CD14-positive monocyte (primary cell): ENCODE measurements around the gene WWOX. TPM values are rescaled to one million over a fixed set of nuclear protein-coding genes. Genes with fewer than 3 reads are reported as not detected.

Experiments
- DNase-seq, 3 donors: peaks; one replicate each; pipeline ENCODE4 v3.0.0-alpha.2; 2011 to 2022
- H2AFZ ChIP-seq: 2 replicates; pipeline ENCODE4 v1.6.0; 2012; ENCODE audit warnings: mild to moderate bottlenecking, low read depth, low read length, inconsistent platforms; ENCODE audit not compliant: insufficient read depth, poor library complexity, severe bottlenecking
- H3K27ac ChIP-seq, 2 donors: 1 replicate in 1 of 2; 2 replicates in 1 of 2; pipeline ENCODE4 v1.5.1; 2012 to 2013; ENCODE audit warnings: low read length in 2 of 2, control low read depth in 1 of 2, inconsistent platforms in 1 of 2, low read depth in 1 of 2, mild to moderate bottlenecking in 1 of 2
- H3K27me3 ChIP-seq, 2 donors: one replicate each; pipeline versions ENCODE4 v1.6.0 to v1.6.1; 2011 to 2013; ENCODE audit warnings: low read length in 2 of 2; ENCODE audit not compliant: control insufficient read depth in 2 of 2, insufficient read depth in 2 of 2
- H3K36me3 ChIP-seq, 2 donors: replicated peaks in 1 of 2; 1 replicate in 1 of 2; 2 replicates in 1 of 2; pipeline versions ENCODE4 v1.5.1 to v1.6.1; 2012 to 2013; ENCODE audit warnings: low read length in 2 of 2, control low read depth in 1 of 2, inconsistent platforms in 1 of 2, mild to moderate bottlenecking in 1 of 2; ENCODE audit not compliant: insufficient read depth in 2 of 2, control insufficient read depth in 1 of 2
- H3K4me1 ChIP-seq, 2 donors: 1 replicate in 1 of 2; 2 replicates in 1 of 2; pipeline versions ENCODE4 v1.5.1 to v1.6.1; 2012 to 2013; ENCODE audit warnings: low read length in 2 of 2, control low read depth in 1 of 2, inconsistent platforms in 1 of 2, mild to moderate bottlenecking in 1 of 2, moderate library complexity in 1 of 2; ENCODE audit not compliant: insufficient read depth in 2 of 2, control insufficient read depth in 1 of 2
- H3K4me2 ChIP-seq: replicated peaks from 2 replicates; pipeline ENCODE3; 2012; ENCODE audit warnings: low read length, moderate library complexity, mild to moderate bottlenecking; ENCODE audit not compliant: poor library complexity, severe bottlenecking; ENCODE audit errors: extremely low read depth
- H3K4me3 ChIP-seq, 3 experiments: fragments of 200-600 bp in 1 of 3; sonication (generic) in 1 of 3; replicated peaks in 1 of 3; 1 replicate in 2 of 3; 2 replicates in 1 of 3; pipeline ENCODE4 v1.5.1; 2011 to 2013; ENCODE audit warnings: low read length in 3 of 3, mild to moderate bottlenecking in 3 of 3, control low read depth in 2 of 3, low read depth in 2 of 3, inconsistent platforms in 1 of 3, moderate library complexity in 1 of 3
- H3K79me2 ChIP-seq: 2 replicates; pipeline ENCODE4 v1.6.0; 2012; ENCODE audit warnings: mild to moderate bottlenecking, control low read depth, inconsistent platforms, low read length, moderate library complexity; ENCODE audit not compliant: insufficient read depth
- H3K9ac ChIP-seq: 2 replicates; pipeline ENCODE4 v1.6.0; 2017; ENCODE audit warnings: low read length, mild to moderate bottlenecking; ENCODE audit not compliant: insufficient read depth, poor library complexity, severe bottlenecking
- H3K9me3 ChIP-seq, 2 donors: replicated peaks in 1 of 2; 1 replicate in 1 of 2; 2 replicates in 1 of 2; pipeline versions ENCODE4 v1.5.1 to v1.6.1; 2012 to 2013; ENCODE audit warnings: low read length in 2 of 2, control low read depth in 1 of 2; ENCODE audit not compliant: control insufficient read depth in 1 of 2, insufficient read depth in 1 of 2
- H4K20me1 ChIP-seq: 2 replicates; pipeline ENCODE4 v1.6.0; 2012; ENCODE audit warnings: mild to moderate bottlenecking, low read length, control low read depth, moderate library complexity; ENCODE audit not compliant: insufficient read depth
- H3K27ac Mint-ChIP-seq, 7 donors: one replicate each; pipeline ENCODE4 v1.8.0; 2020; ENCODE audit warnings: mild to moderate bottlenecking in 7 of 7, mixed read lengths in 7 of 7, moderate library complexity in 6 of 7, inconsistent platforms in 2 of 7
- H3K27me3 Mint-ChIP-seq, 3 donors: one replicate each; pipeline ENCODE4 v1.8.0; 2021 to 2022; ENCODE audit warnings: low read depth in 3 of 3, mild to moderate bottlenecking in 3 of 3, mixed read lengths in 3 of 3, moderate library complexity in 3 of 3, inconsistent platforms in 1 of 3
- H3K36me3 Mint-ChIP-seq, 2 donors: one replicate each; pipeline ENCODE4 v1.8.0; 2020; ENCODE audit warnings: mixed read lengths in 2 of 2, inconsistent platforms in 1 of 2, mild to moderate bottlenecking in 1 of 2
- H3K4me1 Mint-ChIP-seq: one replicate; pipeline ENCODE4 v1.8.0; 2020; ENCODE audit warnings: mild to moderate bottlenecking, mixed read lengths
- H3K4me3 Mint-ChIP-seq, 2 donors: one replicate each; pipeline ENCODE4 v1.8.0; 2020; ENCODE audit warnings: mild to moderate bottlenecking in 2 of 2, mixed read lengths in 2 of 2, moderate library complexity in 1 of 2
- H3K9me3 Mint-ChIP-seq, 7 donors: one replicate each; pipeline ENCODE4 v1.8.0; 2020 to 2022; ENCODE audit warnings: mixed read lengths in 7 of 7, mild to moderate bottlenecking in 6 of 7, moderate library complexity in 6 of 7, inconsistent platforms in 2 of 7
- WGBS: methylation state at CpG from one replicate; pipeline ENCODE4 v1.1.5; 2013; ENCODE audit warnings: missing lambda C conversion rate; ENCODE audit not compliant: insufficient coverage; 5-methylcytosine and 5-hydroxymethylcytosine counted together
- intact Hi-C, 2 donors: fragments of 100-400 bp; cut with micrococcal nuclease; formaldehyde crosslinking; loops; one replicate each; pipeline versions ENCODE4 v1.15.0 to v1.15.1; 2023
- polyA plus RNA-seq, 3 donors: library from polyadenylated mRNA; depleted of rRNA in 1 of 3; unstranded in 2 of 3; stranded (reverse) in 1 of 3; fragments of 300-500 nt in 2 of 3; fragments of >200 nt in 1 of 3; fragmentation: Illumina TruSeq in 2 of 3; gene quantifications; 1 replicate in 2 of 3; 2 replicates in 1 of 3; pipeline ENCODE4 v1.2.3, GENCODE V29; 2012 to 2021
- TF ChIP-seq, protein P1 (sequence below): fragments of 200-600 bp; IDR thresholded peaks from one replicate; pipeline ENCODE4 v1.8.0; 2022; ENCODE audit warnings: antibody characterized with exemption, mild to moderate bottlenecking

The WWOX gene
- polyA plus RNA-seq, 3 donors = 4.0 to 7.0 (median 6.3) TPM

DNA sequence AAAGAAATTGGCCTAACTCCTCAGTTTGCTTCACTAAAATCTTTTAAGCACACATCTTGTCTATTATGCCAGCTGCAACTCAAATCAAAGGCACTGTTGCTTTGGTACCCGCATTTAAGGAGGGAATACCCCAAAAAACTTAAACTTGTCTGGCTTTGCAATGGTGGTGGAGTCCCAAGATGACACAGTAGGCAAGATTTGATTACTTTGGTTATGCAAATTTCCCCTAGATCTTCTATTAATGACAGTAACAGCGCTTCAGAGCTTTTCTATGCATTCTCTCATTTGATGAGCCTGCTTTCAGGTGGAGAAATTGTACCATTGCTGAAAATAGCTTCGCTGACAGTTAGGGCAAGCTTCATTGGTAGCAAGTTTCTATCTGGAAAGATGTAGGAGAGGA is 27.2 kb downstream of the WWOX start:
- H3K4me1 ChIP-seq = no peaks in the 10 kb centered on the region
- peaks cover 3% of the 10 kb centered on the region for H3K4me1 Mint-ChIP-seq
- no peak overlapping the region for H3K9ac ChIP-seq
- peaks cover 0 to 2% (median 0%) of the 10 kb centered on the region in 3 donors for H3K27me3 Mint-ChIP-seq
- H3K4me3 Mint-ChIP-seq = no peak overlapping the region
- H3K27ac ChIP-seq = no peak overlapping the region
- H3K9me3 ChIP-seq = no peaks in the 10 kb centered on the region
- H3K36me3 Mint-ChIP-seq = peaks cover 0 to 6% of the 10 kb centered on the region in 2 donors
- intact Hi-C loops = loop anchor here in 1 of 2 donors (5.0 kb wide), 1 partner anchor 111 kb away; no protein-coding TSS in a partner anchor
- H3K27me3 ChIP-seq = no peaks in the 10 kb centered on the region
- TF ChIP-seq, protein P1, sequence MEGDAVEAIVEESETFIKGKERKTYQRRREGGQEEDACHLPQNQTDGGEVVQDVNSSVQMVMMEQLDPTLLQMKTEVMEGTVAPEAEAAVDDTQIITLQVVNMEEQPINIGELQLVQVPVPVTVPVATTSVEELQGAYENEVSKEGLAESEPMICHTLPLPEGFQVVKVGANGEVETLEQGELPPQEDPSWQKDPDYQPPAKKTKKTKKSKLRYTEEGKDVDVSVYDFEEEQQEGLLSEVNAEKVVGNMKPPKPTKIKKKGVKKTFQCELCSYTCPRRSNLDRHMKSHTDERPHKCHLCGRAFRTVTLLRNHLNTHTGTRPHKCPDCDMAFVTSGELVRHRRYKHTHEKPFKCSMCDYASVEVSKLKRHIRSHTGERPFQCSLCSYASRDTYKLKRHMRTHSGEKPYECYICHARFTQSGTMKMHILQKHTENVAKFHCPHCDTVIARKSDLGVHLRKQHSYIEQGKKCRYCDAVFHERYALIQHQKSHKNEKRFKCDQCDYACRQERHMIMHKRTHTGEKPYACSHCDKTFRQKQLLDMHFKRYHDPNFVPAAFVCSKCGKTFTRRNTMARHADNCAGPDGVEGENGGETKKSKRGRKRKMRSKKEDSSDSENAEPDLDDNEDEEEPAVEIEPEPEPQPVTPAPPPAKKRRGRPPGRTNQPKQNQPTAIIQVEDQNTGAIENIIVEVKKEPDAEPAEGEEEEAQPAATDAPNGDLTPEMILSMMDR = no peak
- no peak overlapping the region for H3K4me3 ChIP-seq
- no peak overlapping the region for H3K4me2 ChIP-seq
- no peak overlapping the region for H3K27ac Mint-ChIP-seq
- no peak overlapping the region for H2AFZ ChIP-seq
- H3K36me3 ChIP-seq = no peaks in the 10 kb centered on the region
- 100% methylated on average over 2 of the region's 3 CpGs for WGBS
- DNase-seq = no peak
- H3K9me3 Mint-ChIP-seq = peaks cover 0 to 7% (median 0%) of the 10 kb centered on the region in 7 donors
- no peaks in the 10 kb centered on the region for H3K79me2 ChIP-seq
- no peaks in the 10 kb centered on the region for H4K20me1 ChIP-seq

DNA sequence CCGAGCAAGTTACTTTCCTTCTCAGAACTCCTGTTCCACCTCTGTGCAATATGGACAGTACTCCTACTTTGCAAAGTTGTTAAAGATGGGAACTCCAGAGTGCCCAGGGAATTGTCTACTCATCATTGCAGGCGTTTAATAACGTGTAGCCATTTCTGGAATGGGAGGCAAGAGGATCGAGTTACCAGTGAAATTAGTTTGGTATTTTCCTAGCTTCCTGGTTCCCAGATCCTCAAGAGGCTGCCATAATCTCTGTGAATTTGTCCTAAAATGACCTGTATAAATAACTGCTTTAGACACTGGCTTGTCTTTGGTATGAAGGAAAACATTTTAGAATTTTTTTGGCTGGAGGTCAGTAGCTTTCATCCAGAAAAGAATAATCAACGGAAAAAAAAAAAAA is 27.7 kb downstream of the WWOX start:
- Histone ChIP-seq H3K9ac (no peak overlapping the region), H3K27me3 (no peaks in the 10 kb centered on the region), H3K36me3 (no peaks in the 10 kb centered on the region), H3K27ac (no peak overlapping the region), H4K20me1 (no peaks in the 10 kb centered on the region), H3K4me2 (no peak overlapping the region), H3K9me3 (no peaks in the 10 kb centered on the region), H2AFZ (no peak overlapping the region), H3K4me3 (no peak overlapping the region), H3K79me2 (no peaks in the 10 kb centered on the region), H3K4me1 (no peaks in the 10 kb centered on the region)
- TF ChIP-seq, protein P1 = no peak
- Mint-ChIP-seq H3K4me1 (peaks cover 3% of the 10 kb centered on the region), H3K4me3 (no peak overlapping the region), H3K36me3 (peaks cover 0 to 7% of the 10 kb centered on the region in 2 donors), H3K9me3 (peaks cover 0 to 7% (median 0%) of the 10 kb centered on the region in 7 donors), H3K27me3 (peaks cover 0 to 2% (median 0%) of the 10 kb centered on the region in 3 donors), H3K27ac (no peak overlapping the region)
- no CpG with 5 or more reads among the region's 5 CpGs for WGBS
- intact Hi-C loops = loop anchor here in 1 of 2 donors (5.0 kb wide), 1 partner anchor 110 kb away; no protein-coding TSS in a partner anchor
- no peak for DNase-seq
